Endothelial cell (in vitro differentiated cells): Measurements from ENCODE around the gene PTPN9. TPM values are rescaled to one million over a fixed set of nuclear protein-coding genes. Genes with fewer than 3 reads are reported as not detected.
"Not testable (repeated sequence)": the region's sequence is repeated elsewhere in the genome, so short reads cannot be mapped to it uniquely, and the experiment has no call there.

Experiments
- DNase-seq: peaks from one replicate; pipeline ENCODE4 v3.0.0; 2021; ENCODE audit warnings: low spot score
- H3K27ac Mint-ChIP-seq: one replicate; pipeline ENCODE4 v1.8.0; 2021; ENCODE audit warnings: mixed read lengths, inconsistent platforms; ENCODE audit not compliant: unreplicated experiment
- H3K27me3 Mint-ChIP-seq: one replicate; pipeline ENCODE4 v1.8.0; 2021; ENCODE audit warnings: mild to moderate bottlenecking, moderate library complexity, mixed read lengths, inconsistent platforms; ENCODE audit not compliant: unreplicated experiment
- H3K36me3 Mint-ChIP-seq: one replicate; pipeline ENCODE4 v1.8.0; 2021; ENCODE audit warnings: mild to moderate bottlenecking, low read depth, mixed read lengths, inconsistent platforms; ENCODE audit not compliant: unreplicated experiment
- H3K4me1 Mint-ChIP-seq: one replicate; pipeline ENCODE4 v1.8.0; 2021; ENCODE audit warnings: mild to moderate bottlenecking, mixed read lengths, inconsistent platforms; ENCODE audit not compliant: unreplicated experiment
- H3K4me3 Mint-ChIP-seq: one replicate; pipeline ENCODE4 v1.8.0; 2021; ENCODE audit warnings: mild to moderate bottlenecking, mixed read lengths, inconsistent platforms; ENCODE audit not compliant: unreplicated experiment
- H3K9me3 Mint-ChIP-seq: one replicate; pipeline ENCODE4 v1.8.0; 2021; ENCODE audit warnings: mixed read lengths, inconsistent platforms; ENCODE audit not compliant: unreplicated experiment
- CTCF ChIP-seq: fragments of 200-600 bp; sonication (generic); IDR thresholded peaks from one replicate; pipeline ENCODE4 v1.5.0; 2021; ENCODE audit warnings: antibody characterized with exemption; ENCODE audit not compliant: unreplicated experiment
- total RNA-seq: library from RNA; stranded (reverse); fragmentation: NEBNext Ultra II Directional; extraction: Animal tissue kit (Norgen Biotek cat#: 25700); gene quantifications from one replicate; pipeline ENCODE4 v1.2.1, GENCODE V29; 2021; ENCODE audit not compliant: unreplicated experiment

The PTPN9 gene
- total RNA-seq, 1 donor from 2014 or later, result 41.9 TPM

GRCh38 chr15:75570126-75570845 is 8.8 kb downstream of the PTPN9 start:
- no peak overlapping the region for H3K27ac Mint-ChIP-seq
- no peak for TF ChIP-seq CTCF
- H3K36me3 Mint-ChIP-seq, result peaks cover 4% of the 10 kb centered on the region
- H3K27me3 Mint-ChIP-seq, result no peaks in the 10 kb centered on the region
- H3K4me3 Mint-ChIP-seq, result no peak overlapping the region
- H3K9me3 Mint-ChIP-seq, result no peaks in the 10 kb centered on the region
- H3K4me1 Mint-ChIP-seq, result peaks cover 21% of the 10 kb centered on the region
- no peak for DNase-seq

- H3K9me3 Mint-ChIP-seq, result no peaks in the 10 kb centered on the region
- no peak overlapping the region for H3K27ac Mint-ChIP-seq
Observed at GRCh38 chr15:75565062-75565970, 13.8 kb downstream of the PTPN9 start.

GRCh38 chr15:75561888-75562287 is 17.2 kb downstream of the PTPN9 start:
- no peak for TF ChIP-seq CTCF
- Mint-ChIP-seq H3K4me1 (no peaks in the 10 kb centered on the region), H3K36me3 (peaks cover 3% of the 10 kb centered on the region), H3K9me3 (no peaks in the 10 kb centered on the region), H3K4me3 (no peak overlapping the region), H3K27me3 (no peaks in the 10 kb centered on the region), H3K27ac (no peak overlapping the region)
- no peak for DNase-seq

More at GRCh38 chr15:75565062-75565970, 13.8 kb downstream of the PTPN9 start:
- no peak for TF ChIP-seq CTCF
- no peak for DNase-seq
- peaks cover 4% of the 10 kb centered on the region for H3K4me1 Mint-ChIP-seq
- no peak overlapping the region for H3K4me3 Mint-ChIP-seq
- no peaks in the 10 kb centered on the region for H3K27me3 Mint-ChIP-seq
- H3K36me3 Mint-ChIP-seq, result peaks cover 4% of the 10 kb centered on the region

- H3K4me3 Mint-ChIP-seq, H3K9me3 Mint-ChIP-seq, DNase-seq, H3K36me3 Mint-ChIP-seq, H3K27ac Mint-ChIP-seq, H3K4me1 Mint-ChIP-seq, H3K27me3 Mint-ChIP-seq: not testable (repeated sequence)
Observed at GRCh38 chr15:75559360-75559759, 19.8 kb downstream of the PTPN9 start.

- not testable (repeated sequence) for H3K4me1 Mint-ChIP-seq, H3K36me3 Mint-ChIP-seq, H3K27ac Mint-ChIP-seq, DNase-seq, H3K9me3 Mint-ChIP-seq, H3K4me3 Mint-ChIP-seq, H3K27me3 Mint-ChIP-seq
Observed at GRCh38 chr15:75558955-75559354, 20.2 kb downstream of the PTPN9 start.
